ENCODE results near the gene INPP5B.
"Not testable (repeated sequence)": the region's sequence is repeated elsewhere in the genome, so short reads cannot be mapped to it uniquely, and the experiment has no call there.

INPP5B gene

DNA sequence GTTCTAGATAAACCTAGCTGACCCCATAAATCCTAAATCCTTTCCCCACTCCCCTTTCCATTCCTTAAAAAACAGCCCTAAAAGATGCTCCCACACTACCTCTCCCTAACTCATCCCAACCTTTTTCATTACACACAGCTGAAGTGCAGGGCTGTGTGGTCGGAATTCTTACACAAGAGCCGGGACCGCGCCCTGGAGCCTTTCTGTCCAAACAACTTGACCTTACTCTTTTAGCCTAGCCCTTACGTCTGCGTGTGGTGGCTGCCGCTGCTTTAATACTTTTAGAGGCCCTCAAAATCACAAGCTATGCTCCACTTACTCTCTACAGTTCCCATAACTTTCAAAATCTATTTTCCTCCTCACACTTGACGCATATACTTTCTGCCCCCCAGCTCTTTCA is 36.0 kb downstream of the INPP5B start:
- not testable (repeated sequence) for DNase-seq

DNA sequence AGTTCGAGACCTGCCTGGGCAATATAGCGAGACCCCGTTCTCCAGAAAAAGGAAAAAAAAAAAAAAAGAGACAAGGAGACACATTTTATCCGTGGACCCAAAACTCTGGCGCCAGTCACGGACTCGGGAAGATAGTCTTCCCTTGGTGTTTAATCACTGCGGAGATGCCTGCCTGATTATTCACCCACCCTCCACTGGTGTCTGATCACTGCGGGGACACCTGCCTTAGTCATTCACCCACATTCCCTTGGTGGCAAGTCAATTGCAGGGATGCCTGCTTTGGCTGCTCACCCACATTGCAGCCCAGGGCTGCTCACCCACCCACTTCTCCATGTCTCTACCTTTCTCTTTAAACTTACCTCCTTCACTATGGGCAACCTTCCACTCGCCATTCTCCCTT is 38.3 kb downstream of the INPP5B start:
- DNase-seq: not testable (repeated sequence)

DNA sequence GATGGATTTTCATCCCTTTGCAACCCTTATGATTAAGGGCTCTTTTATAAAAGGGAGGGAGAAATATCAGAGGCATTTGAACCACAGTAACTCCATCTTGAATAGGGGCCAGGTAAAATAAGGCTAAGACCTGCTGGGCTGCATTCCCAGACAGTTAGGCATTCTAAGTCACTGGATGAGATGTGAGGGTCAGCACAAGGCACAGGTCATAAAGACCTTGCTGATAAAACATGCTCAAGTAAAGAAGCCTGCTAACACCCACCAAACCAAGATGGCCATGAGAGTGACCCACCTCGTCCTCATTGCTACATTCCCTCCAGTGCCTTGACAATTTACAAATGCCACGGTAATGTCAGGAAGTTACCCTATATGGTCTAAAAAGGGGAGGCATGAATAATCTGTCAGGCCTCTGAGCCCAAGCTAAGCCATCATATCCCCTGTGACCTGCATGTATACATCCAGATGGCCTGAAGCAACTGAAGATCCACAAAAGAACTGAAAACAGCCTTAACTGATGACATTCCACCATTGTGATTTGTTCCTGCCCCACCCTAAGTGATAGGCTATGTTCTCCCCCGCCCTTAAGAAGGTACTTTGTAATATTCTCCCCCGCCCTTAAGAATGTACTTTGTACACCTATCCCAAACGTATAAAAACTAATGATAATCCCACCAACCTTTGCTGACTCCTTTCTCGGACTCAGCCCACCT is 39.3 kb downstream of the INPP5B start:
- DNase-seq: not testable (repeated sequence)

DNA sequence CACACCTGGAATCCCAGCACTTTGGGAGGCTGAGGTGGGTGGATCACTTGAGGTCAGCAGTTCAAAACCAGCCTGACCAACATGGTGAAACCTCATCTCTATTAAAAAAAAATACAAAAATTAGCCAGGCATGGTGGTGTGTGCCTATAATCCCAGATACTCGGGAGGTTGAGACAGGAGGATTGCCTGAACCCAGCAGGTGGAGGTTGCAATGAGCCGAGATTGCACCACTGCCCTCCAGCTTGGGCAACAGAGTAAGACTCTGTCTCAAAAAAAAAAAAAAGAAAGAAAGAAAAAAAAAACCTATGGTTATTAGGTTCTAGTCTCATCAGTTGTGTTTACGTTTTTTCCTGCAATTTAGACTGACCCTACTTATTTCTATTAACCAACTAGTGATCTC is 40.3 kb downstream of the INPP5B start:
- DNase-seq: not testable (repeated sequence)

DNA sequence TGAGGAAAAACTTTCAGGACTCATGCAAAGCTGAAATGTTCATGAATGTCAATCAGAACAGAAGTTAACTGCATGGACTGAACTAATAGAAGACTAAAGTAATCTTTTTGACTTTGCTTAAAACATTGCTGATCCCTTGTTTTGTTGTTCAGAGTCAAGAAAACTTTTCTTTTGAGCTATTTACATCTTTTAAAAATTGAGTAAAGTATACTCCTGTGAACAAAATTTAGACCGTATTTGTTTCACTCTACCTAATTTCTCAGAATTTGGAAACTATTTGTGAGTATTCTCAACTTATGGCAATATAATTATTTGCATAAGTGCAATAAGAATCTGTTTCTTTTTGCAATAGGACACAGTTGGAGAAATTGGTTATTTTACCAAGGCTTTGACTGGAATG is 41.1 kb downstream of the INPP5B start:
- DNase-seq: no peak

DNA sequence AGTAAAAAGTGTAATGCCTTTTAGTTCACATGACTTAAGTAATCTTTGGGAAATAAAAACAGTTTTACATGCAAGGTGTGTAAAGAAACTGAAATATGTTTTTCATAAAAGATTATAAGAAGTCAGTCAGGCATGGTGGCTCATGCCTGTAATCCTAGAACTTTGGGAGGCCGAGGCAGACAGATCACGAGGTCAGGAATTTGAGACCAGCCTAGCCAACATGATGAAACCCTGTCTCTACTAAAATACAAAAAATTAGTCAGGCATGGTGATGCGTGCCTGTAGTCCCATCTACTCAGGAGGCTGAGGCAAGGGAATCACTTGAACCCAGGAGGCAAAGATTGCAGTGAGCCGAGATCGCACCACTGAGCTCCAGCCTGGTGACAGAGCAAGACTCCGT is 42.9 kb downstream of the INPP5B start:
- not testable (repeated sequence) for DNase-seq

DNA sequence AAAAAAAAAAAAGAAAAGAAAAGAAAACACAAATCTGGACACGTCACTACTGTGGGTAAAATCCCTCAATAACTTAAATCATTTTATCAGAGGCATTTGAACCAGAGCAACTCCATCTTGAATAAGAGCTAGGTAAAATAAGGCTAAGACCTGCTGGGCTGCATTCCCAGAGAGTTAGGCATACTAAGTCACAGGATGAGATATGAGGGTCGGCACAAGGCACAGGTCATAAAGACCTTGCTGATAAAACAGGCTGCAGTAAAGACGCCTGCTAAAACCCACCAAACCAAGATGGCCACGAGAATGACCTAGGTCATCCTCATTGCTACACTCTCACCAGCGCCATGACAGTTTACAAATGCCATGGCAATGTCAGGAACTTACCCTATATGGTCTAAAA is 43.9 kb downstream of the INPP5B start:
- no peak for DNase-seq

DNA sequence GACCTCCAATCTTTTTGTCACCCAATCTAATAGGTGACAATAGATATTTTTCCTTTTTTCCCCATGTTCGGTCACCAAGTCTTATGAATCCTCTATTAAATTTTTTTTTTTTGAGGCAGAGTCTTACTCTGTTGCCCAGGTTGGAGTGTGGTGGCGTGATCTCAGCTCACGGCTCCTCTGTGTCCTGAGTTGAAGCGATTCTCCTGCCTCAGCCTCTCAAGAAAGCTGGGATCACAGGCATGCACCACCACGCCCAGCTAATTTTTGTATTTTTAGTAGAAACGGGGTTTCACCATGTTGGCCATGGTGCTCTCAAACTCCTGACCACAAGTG is 45.0 kb downstream of the INPP5B start:
- no peak for DNase-seq

DNA sequence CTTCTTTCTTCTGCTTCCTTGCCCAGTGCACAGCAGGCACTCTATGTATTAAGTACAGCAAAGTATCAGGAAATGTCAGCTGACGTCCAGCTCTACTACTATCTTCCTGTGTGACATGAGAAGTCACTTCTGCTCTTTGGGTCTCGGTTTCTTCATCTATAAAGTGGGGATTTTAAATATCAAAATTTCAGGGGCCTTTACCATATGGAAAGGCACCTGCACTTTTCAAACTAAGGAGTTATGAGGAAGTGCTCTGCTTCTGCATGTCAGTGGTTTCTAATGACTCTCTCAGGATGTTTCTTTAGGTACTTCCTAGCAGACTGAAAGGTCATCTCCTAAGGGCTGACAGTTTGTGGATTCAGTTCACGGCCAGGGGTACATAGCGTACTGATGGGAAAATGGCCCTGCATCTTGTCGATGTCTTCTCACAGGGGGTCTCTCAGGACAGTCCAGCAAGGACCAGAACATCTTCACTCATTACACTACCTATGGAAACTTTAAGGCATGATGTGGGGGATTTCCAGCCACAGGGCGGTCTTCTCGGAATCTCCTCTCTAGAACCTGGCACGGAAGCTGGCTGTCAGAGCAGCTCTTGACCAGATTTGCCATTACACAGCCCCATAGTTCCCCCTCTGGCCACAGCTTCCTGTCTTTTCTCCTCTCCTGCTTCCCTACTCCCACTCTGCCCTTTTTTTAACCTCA is 45.5 kb downstream of the INPP5B start:
- DNase-seq: no peak

DNA sequence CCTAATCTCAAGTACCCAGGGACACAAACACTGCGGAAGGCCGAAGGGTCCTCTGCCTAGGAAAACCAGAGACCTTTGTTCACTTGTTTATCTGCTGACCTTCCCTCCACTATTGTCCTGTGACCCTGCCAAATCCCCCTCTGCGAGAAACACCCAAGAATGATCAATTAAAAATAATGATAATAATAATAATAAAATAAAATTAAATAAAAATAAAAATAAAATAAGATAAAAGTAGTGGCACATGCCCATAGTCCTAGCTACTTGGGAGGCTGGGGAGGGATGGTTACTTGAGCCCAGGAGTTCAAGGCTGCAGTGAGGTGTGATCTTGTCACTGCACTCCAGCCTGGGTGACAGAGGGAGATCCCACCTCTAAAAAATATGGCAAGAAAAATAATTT is 49.3 kb downstream of the INPP5B start:
- not testable (repeated sequence) for DNase-seq

DNA sequence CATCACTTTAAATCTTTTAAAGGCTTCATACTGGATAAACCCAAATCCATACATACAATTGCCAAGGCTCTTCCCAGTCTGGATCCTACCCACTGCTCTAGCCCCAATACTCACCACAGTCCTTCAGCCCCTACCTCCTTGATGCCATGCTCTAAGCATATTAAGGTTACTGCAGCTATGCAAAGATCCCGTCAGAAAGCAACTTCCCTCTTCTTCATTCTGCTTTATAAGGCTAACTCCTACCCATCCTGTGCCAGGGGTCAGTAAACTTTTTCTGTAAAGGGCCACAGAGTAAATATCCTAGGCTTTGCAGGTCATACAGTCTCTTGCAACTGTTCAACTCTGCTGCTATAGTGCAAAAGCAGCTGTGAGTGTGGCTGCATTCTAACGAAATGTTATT is 53.2 kb downstream of the INPP5B start:
- DNase-seq: no peak

DNA sequence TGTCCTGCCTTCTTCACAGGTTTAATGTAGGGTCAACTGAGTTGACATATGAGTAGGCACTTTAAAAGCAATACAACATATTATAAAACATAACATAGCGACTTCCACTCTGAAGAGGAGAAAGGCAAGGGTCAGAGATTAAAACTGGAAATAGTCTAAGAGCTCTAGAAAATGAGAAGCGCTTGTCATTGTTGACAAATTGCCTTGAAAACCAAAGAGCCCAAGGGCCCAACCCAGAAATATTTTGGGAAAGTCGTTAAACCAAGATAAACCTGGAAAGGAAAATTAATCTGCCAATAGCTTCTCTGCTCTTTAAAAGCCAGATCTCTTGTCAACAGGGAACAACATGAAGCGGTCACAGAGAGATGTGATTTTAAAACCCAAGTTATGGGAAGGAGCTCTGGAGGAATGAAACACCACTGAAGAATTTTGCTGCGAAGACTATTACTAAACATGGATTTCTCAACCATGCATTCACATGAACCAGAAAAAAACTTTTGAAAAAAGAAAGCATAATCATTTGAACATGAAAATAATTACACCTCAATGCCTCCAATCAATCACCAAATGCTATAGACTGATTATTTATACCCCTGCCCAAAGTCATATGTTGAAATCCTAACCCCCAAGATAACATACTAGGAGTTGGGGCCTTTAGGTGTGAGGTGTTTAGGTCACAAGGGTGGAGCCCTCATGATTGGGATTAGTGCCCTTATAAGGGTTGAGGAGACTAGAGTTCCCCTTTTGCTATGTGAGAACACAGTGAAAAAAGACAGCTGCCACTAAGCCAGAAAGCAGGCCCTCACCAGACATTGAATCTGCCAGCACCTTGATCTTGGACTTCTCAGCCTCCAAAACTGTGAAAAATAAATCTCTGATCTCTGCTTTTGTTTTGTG is 54.5 kb downstream of the INPP5B start:
- no peak for DNase-seq

DNA sequence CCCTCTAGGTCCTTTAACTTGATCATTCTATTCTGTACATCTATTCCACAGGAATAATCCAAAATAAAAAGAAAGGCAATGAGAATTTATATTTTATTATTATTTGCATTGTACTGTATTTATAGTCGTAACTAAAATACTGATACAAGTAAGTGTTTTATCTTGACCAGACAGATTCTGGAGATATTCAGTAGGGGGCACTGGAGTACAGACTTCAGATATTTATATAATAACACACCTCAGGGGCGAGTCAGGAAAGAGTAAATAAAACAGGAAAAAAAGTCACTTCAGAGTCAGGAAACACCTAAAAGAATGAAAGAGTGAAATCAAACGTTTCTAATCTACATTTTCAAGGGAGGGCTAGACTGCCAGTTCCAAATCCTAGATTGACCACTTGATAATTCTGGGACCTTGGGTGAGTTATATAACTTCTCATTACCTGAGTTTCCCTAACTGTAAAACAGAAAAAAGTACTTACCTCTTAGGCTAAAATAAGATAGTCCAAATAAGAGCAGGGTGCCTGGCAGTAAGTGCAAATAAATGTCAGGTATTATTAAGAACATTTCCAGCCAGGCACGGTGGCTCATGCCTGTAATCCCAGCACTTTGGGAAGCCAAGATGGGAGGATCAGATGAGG is 56.4 kb downstream of the INPP5B start:
- peak; percentile 0 for DNase-seq

DNA sequence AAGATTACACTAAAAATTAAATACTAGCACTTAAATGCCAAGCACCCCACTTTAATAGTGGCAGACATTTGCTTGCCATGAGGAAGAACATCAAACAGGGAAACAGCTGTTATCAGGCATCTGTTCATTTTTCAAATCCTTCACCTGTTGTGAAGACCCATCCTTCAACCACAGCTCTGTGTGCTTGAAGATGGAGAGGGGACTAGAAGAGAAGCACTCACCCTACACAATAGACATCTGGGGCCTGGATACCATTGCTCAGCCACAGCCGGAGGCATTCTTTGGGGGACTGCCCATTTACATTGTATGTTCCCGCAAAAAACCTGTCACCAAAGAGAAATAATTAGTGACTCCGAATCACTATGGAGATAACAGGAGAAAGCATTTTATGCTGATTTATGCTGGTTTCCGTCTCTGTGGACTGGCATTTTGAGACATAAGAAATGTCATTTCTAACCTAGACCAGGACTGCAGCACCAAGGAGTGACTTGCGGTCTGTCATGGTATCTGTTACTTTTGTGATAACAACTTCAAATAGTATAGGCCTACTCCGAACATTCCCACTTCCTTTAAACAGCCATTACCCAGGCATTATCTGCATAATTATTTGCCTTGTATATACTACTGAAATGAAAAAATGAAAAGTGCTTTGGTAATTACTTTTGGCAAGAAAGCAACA is 58.7 kb downstream of the INPP5B start:
- DNase-seq: no peak

DNA sequence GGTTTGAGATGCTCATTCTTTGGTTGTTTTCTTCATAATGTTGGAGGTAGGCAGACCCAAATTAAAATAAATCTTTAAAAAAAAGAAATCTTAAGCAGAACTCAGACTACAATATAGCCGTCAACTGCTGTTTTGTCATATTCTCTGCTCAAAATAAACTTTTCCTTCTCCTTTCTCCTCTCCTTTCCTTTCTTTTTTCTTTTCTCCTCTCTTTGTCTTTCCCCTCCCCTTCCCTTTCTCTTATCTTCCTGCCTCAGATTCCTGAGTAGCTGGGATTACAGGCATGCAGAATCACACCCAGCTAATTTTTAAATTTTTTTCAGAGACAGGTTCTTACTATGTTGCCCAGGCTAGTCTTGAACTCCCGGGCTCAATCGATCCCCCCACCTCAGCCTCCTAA is 62.7 kb downstream of the INPP5B start:
- no peak for DNase-seq

DNA sequence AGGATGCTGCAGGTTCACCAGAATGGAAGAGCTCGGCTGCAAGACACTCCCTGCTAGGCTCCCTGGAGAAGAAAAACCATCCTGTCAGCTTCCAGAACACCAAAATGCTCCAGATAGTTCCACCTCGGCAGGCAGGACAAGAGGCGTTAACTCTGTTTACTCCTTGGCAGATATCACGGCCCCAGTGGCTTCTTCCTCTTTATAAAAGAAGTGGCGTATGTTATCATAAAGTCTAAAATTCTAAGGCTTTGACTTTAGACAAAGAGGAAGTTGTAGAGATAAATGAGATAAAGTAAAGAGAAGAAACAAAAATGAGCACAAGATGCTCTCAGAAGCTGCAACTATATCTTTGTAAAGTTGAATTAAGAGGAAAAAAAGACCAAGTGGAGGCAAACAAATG is 63.2 kb downstream of the INPP5B start:
- DNase-seq: no peak

DNA sequence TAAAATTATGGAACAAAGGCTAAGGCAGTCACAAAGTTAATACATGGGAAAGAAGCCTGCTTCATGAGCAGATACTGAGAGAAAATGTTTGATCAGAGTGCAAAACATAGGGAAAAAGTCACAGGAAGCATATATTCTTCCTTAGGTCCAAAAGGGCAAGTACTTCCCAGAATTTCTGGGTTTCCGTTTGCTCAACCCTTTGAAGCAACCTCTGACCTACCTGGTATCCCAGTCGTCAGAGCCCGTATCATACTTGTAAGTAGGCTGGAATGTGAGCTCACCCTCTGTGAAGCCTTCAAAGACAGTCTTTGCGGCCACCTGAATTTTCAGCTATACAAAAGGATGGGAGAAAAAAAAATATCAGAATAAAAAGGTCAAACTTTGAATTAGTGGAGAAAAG is 67.0 kb downstream of the INPP5B start:
- no peak for DNase-seq

DNA sequence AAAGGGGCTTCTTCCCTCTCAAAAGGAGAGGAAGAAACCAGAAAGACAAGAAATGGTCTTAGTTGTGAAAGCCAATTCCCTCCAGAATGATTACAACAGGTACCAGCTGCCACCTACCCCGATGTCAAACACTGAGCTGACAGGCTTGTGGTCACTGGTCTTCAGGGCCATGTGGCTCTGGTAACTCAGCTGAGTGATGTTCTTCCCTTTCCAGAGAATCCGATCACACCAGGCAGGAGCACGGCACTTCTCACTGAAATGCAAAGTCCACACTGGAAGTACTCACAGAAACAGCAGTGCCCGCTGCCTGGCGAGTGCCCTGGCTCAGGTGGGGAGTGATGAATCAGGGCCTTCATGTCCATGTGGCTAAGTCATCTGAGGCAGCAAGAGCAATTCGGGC is 68.8 kb downstream of the INPP5B start:
- no peak for DNase-seq

DNA sequence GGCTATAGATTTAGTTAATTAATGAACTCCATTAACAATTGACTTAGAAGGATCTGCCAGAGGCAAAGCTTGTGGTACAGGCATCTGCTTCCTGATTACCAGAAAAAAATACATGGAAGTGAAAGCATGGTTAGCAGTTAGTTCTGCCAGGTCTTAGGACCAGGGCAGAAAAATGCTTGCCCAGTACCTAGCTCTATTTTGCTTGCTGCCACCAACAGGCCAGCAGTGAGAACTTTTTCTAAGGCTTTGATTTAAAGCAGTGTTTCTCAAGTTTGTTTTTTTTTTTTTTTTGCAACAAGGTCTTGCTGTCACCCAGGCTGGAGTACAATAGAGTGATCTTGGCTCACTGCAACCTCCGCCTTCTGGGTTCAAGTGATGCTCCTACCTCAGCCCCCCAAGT is 71.0 kb downstream of the INPP5B start:
- DNase-seq: no peak

DNA sequence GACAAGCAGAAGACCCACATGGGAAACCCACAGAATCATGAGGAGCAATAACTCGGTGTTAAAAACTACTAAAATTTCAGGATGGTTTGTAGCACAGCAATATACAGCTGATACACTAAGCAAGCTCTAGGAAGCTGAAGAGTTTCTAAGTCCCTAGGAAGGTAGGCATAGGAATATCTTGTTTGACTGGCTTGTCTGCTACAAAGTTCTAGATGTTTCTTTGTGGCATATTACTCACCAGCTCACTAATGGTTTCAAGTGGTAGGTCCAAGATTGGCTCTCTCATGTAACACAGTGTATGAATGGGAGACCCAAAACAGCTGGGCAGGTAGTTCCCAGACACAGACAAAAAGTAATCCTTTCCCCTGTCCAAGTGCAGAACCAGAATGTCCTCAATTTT is 74.2 kb downstream of the INPP5B start:
- no peak for DNase-seq

DNA sequence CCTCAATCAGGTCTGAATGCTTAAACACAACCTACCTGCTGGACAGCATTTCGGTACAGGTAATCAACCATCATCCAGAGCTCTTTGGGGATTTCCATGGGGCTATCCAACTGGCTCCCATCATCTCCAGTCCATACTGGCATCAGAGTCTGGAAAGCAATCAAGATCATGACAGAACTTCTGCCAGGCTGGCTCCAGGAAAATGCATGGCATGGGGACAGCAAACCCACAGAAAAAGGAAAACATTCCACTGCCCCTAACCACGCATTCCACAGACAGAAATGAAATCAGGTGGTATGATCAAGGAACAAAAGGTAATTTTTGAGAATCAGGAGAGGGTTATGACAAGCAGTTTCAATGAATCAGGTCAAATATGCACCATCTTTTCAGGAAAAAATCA is 78.4 kb downstream of the INPP5B start:
- no peak for DNase-seq

DNA sequence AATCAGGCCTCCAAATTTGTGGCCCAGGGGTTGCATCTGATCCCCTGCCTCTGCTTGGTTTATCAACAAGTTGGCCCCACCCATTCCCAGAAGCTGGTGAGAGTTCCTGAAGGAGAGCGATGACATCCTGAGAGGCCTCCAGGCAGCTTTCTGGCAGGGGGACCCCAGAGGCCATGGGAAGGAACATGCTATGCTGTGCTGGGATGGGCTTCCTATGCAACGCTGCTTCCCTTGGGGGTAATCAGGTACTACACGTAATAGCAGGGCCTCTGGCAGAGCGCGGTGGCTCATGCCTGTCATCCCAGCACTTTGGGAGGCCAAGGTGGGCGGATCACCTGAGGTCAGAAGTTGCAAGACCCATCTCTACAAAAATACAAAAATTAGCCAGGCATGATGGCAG is 79.1 kb downstream of the INPP5B start:
- DNase-seq: no peak

DNA sequence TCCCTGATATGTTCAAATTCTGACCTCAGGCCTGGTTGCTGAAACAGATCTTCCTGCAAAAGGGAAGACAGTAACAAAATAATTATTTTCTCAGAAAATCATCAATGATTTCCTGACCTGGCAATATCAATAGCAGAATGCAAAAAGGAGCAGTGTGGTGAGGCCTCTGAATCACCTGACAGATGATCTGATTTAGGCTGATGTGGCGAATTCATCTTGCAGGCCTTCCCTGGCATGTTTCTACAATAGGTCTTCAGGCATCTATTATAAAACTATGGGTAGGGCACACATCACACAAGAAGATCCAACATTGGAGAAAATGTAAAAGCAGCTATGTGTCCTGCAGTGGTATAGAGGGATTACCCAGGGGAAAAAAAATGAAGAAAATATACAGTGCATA is 80.4 kb downstream of the INPP5B start:
- DNase-seq: no peak
